GM18861 (cell line): ENCODE measurements around the gene RUNX3.
"Not testable (repeated sequence)": the region's sequence is repeated elsewhere in the genome, so short reads cannot be mapped to it uniquely, and the experiment has no call there.

Experiments
- ATAC-seq: cut with Tn5 transposase; IDR thresholded peaks from one replicate; pipeline ENCODE4 v1.9.1; 2021; ENCODE audit not compliant: unreplicated experiment

RUNX3 gene

DNA sequence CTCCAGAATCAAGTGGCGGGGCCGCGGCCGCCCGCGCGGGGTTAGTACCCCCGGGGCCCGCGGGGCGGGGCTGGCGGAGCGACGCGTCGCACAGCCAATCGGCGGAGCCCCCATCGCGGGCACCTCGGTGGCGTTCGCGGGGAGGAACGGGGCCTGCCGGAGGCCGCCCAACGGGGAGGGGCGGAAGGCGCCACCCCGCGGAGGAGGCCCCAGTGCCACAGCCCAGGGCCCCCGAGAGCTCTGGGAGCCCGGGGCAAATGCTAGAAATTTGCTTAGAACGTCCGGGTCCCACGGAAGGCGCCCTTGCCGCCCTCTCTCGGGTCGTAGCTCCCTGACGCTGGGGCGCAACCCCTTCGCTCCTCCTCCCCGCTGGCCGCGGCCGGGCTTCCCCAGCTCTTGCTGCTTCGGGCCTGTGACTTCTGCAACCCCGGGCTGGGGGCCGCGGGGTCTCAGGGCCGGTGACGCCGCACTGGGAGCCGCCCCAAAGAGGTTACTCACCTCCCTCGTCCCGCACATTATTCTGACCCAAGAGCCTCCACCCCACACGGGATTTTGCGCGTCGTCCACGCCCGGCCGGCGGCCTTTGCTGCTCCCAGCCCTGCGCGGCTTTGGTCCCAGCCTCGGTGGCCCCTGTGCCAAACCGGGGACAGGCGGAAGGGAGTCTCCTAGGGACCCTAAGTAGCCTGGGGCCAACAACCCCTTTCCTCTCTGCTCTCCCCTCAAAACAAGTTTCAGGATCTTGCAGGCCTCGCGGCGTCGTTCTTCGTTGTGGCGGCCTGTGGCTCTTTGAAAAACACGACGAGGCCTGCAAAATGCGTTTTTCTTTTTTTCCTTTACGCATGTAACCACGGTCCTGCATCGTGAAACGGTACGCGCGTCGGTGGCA is at the start of gene RUNX3:
Gene RUNX3, minus strand, starts transcription at position 17 of the 886 bp plus-strand sequence. CDS start 408 bp downstream, outside the sequence.
- ATAC-seq, result peak; percentile 70

DNA sequence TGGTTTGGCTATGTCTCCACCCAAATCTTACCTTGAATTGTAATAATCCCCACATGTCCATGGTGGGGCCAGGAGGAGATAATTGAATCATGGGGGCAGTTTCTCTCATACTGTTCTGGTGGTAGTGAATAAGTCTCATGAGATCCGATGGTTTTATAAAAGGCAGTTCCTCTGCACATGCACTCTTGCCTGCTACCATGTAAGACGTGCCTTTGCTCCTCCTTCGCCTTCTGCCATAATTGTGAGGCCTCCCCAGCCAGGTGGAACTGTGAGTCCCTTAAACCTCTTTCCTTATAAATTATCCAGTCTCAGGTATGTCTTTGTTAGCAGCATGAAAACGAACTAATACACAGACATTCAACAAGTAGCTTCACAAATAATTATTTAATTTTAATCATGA is 49.2 kb upstream of the RUNX3 start:
- not testable (repeated sequence) for ATAC-seq

DNA sequence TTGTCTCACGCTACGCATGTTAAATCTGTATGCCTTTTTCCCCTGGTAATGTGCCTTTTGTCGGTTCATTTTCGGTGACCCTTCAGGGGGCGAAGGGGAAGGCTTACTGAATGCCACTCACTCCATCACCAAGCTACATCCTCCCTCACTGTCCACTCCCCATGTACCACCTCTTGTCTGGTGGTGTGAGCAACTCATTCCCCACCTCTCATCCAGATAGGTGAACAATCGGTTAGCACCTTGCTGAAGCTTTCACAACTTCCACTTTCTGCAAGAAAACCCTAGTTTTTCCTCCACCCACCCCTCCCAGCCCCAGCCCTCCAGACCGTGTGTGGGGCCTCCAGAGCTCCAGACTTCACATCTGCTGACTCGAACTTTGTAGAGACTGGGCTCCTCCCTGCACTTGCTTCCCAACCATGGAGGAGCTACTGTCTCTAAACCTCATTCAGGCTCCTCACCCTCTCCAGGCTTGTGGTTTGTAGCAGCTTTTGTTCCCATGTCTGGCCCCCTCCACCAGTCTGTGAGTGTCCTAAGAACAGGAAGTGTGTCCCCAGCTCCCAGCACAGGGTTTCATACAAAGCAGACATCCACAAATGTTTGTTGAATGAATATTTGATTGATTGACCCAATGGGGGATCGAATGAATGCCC is 48.4 kb upstream of the RUNX3 start:
- no peak for ATAC-seq

DNA sequence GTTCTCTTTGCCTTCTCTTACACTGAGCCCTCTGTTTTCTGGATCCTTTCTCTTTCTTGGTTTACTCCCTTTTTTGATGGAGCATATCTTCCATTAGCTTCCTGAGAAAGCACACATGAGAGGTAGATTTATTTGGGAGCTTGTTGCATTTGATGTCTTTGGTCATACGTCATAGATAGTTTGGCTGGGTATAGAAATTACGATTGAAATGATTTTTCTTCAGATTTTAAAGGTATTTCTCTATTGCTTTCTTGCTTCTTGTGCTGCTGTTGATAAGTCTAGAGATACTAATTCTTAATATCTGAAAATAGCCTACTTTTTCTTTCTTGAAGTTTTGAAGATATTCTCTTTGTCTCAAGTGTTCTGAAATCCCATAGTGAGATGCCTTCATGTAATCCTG is 45.3 kb upstream of the RUNX3 start:
- ATAC-seq, result no peak

DNA sequence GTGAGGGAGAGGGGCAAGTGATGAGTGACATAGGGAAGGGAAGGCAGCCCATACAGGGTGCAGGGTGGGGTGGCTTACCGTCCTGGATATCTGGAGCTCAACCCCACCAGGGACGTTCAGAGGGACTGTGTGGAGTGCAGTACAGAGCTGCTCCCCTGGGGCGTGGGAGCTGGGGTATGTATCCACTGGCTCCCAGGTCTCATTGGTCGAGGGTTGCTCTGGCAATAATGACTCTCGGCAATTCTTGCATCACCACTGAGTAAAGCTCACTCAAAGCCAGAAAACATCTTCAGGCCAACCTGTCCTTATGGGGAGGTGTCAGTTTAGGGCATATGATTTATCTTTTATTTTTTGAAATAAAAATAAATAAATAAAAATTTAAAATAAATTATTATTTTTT is 43.2 kb upstream of the RUNX3 start:
- ATAC-seq, result no peak

DNA sequence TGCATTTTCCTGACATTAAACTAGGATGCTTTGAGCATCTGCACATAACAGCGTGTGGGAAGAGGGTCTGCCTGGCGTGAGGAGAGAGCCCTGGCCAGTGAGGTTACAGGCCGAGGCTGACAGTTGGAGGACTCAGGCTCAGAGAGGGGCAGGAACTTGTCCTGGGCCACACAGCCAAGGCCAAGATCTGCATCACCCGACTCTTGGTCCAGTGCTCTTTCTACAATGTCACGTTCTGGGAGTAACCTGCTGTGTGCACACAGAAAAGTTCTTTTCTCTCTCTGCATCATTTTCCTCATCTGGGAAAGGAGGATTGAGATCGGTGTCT is 42.8 kb upstream of the RUNX3 start:
- no peak for ATAC-seq

DNA sequence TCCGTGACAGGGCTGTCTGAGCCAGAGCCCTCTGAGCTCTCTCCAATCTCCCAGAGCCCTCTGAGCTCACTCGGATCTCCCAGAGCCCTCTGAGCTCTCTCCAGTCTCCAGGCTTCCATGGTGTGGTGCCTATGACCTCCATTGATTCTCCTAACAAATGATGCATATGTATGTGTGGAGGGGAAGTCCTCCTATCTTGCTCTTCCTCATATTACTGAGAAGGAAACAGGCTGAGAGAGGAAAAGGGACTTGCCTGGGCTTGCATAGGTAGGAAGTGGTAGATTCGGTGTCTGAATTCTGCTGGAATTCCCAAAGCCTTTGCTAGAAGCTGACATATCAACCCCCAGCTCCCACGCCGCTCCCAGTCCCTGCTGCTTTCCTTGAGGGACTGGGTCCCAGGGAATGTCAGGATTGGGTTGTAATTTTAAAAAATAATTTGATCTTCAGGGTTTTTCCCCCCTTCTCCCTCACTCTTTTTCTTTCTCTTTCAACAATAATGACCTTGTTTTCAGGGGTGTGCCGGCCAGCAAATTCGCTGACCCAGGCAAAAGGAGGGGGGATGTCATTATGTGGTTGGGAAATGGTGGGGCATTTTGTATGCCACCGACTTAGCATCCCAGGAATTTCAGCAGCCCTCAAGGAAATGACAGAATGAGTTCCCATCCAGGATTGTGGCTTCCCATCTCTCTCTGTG is 42.3 kb upstream of the RUNX3 start:
- ATAC-seq, result no peak

DNA sequence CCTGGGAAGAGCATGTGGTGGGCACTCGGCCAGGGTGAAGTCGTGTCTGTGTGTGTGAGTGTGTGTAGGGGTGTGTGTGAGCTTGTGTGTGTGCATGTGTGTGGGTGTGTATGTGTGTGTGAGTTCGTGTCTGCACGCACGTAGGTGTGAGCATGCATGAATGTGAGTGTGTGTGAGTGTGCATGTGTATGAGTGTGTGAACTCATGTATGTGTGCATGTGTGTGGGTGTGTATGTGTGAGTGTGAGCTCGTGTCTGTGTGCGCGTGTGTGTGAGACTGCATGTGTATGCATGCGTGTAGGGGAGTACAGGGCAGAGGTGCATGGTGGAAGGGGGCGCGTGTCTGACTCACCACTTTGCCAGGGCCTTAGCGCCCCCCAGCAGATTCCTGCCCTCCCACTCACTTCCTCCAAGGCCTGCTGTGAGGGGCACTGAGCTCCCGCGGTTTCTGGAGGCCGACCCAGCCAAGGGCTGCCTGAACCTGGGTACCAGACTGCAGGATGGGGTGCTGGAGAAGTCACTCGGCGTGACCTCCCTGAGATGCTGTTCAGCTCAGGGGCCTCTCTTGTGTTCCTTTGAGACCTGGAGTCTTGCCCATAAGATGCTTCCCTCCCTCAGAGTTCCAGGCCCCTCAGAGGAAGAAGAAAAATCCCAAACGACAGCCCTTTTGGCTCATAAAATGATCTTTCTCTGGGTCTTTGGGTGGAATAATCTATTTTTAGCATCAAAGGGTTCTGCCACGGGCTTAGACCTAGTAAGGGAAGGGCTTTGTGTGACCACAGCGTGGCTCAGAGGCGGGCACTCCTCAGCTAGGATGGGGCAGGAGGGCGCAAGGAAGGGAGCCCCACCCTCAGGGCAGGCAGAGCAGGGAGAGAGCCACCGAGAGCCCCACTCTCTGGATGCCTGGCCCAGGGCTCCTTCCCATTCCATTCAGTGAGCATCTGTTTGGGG is 41.1 kb upstream of the RUNX3 start:
- no peak for ATAC-seq

DNA sequence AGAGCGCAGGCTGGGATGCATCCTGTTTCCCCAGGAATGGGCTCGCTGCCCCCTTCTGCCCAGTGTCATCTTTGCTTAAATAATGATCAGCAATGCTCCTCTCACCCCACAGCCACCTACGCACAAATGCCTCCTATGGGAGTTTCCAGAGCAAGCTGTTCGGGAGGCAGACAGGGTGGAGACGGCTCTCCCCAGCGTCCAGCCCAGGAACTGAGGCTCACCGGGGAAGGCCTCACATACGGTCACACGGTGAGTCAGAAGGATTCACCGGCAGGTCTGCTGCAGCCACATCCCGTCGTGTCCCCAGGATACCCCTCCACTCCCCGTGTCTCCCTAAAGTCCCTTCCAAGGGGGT is 40.3 kb upstream of the RUNX3 start:
- ATAC-seq, result no peak

DNA sequence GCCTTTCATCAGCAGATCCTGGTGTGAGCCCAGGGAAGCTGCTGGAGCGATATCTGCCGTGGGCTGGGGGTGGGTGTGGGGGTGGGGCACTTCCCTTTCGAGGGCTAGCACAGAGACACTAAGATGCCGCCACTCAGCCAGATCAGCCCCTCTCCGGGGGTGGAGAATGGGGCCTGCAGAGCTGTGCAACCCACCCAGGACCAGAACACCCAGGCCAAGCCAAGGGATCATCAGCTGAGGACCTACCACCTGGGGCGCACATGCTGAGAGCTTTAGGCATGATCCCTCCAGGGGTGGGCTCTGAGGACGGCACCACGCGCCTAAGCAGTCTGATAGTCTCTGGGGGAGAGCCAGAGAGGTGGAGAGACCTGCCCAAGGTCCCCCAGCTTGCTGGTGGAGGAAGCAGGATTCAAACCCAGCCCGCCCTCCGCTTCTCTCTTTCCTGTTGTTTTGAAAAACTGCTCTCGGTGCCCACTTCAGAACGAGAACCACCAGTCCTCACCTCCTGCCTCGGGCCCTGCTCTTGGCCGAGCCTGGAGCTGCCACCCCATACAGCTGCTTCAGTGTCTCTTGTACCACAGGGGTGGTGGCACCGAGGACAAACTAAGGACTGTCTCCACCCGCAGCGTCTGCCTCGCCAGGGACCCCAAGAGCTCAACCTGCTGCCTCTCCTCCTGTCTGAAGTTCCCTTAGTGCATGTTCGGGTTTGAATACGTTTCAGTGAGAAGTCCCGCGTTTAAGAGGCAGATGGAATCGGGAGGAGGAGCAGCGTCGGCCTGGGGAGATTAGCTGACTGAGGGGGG is 39.7 kb upstream of the RUNX3 start:
- ATAC-seq, result no peak

DNA sequence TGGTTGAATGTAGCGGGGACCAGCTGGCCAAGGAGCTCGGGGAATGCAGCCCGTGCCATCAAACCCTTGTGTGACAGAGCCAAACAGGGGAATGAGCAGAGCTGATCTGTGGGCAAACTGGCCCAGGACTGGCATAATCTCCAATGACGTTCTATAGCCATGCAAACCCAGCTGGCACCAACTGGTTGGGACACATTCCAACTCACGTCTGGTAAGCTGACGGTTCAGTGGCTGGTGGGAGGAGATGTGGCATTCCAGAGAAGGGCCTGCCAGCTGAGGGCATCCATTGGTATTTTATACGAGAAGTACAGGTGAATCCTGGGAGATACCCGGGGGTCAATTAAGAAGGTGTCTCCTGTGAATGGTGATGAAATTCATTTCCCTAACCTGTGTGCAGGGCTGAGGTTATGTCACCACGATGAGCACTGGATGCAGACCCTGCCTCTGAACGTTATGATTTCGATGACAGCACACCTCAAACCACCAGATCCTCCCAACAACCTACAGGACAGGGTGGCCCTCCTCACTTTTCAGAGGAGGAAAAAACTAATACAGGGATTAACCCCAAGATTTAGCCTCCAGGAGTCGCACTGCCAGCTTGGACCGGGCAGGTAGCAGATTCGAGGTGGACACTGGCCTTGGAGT is 39.0 kb upstream of the RUNX3 start:
- ATAC-seq, result no peak

DNA sequence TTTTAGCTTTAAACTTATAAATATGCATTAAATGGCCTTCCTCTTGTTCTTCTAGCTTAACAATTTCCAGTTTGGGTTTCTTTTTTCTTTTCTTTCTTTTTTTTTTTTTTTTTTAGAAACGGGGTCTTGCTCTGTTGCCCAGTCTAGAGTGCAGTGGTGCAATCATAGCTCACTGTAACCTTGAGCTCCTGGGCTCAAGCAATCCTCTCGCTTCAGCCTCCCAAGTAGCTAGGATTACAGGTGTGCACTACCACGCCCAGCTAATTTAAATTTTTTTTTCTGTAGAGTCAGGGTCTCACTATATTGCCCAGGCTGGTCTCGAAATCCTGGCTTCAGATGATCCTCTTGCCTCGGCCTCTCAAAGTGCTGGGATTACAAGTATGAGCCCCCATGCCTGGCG is 37.9 kb upstream of the RUNX3 start:
- ATAC-seq, result no peak

DNA sequence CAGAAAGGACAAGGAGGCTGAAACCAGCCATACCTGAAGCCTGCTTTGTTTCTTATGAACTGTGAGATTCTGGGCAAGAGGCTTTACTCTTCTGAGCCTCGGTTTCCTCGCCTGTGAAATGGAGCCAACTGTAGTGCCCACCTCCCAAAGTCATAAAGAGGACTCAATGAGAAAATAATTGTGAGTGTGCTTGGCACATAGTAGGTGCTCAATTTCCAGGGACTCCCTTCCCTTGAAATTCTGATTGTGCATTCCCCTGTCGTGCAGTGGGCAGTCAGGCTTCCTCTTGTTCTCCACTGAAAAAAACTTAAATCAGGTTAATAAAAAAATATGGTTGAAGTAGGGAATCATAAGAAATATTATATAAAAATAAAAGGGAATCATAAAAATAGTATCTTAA is 37.5 kb upstream of the RUNX3 start:
- no peak for ATAC-seq

DNA sequence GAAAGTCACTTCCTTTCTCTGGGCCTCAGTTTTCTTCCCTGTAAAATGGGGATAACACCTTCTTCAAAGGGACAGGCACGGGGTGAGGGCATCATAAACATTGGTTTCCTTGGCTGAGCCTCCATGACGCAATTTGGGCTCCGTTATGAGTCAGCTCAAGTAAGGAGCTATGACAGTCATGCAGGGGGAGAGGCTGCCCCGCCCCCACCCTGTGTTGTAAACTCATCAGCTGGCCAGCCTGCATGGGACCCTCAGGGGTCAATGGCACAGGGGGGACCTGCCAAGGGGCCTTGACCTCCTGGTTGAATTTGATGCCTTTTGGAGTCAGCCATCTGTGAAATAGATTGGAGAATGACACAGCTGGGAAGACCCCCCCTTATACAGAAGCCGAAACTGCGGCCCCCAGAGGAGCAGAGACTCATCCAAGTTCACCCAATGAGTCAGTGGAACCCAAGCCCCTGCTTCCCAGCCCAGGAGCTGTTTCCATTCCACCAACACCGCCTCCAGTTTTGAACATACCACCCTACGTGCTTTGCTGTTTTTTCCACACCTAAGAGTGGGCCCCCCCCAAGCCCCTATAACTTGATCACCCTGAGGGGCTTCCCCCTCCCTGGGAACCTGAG is 36.8 kb upstream of the RUNX3 start:
- ATAC-seq, result no peak

DNA sequence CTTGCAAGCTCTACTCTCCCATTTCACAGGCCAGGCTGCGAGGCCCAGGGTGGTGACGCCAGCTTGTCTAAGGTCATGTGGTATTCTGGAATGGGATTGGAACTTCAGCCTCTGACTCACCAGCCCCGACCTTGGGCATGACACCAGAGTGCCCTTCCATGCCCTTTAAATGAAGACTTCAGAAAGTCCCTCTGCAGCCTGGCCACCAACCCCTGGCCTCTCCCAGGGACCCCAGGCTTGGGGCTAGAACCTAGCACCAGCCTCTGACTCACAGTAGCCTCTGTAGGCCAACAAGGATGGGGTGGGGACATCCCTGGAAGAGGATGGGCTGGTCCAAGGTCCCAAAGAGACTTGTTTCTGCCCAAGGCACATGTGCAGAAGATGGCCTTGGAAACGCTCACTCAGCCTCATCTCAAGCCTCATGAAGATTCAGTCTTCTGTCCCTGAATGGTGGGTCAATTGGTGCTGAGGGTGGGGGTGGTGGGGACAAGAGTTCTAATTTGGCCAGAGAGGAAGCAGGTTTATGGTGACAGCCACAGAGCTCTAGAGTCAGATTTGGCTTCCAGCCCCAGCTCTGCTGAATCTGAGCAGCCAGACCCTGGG is 36.1 kb upstream of the RUNX3 start:
- ATAC-seq, result no peak

DNA sequence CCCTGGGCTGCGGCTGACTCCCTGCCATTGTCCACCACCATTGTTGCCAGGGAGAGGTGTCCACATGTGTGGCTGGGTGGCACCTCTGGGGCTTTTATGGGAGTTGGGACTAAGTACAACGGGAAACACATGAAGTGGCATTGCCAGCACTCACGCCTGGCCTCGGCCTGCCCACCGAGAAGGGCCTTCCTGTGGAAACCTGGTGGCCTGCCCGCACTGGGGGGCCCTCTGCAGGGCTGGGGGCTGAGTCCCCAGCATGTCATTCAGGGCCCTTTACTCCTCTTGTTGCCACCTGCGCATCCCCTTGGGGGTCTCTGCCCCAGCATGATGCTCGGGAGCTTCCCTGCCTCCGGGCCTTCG is 35.5 kb upstream of the RUNX3 start:
- ATAC-seq, result no peak

DNA sequence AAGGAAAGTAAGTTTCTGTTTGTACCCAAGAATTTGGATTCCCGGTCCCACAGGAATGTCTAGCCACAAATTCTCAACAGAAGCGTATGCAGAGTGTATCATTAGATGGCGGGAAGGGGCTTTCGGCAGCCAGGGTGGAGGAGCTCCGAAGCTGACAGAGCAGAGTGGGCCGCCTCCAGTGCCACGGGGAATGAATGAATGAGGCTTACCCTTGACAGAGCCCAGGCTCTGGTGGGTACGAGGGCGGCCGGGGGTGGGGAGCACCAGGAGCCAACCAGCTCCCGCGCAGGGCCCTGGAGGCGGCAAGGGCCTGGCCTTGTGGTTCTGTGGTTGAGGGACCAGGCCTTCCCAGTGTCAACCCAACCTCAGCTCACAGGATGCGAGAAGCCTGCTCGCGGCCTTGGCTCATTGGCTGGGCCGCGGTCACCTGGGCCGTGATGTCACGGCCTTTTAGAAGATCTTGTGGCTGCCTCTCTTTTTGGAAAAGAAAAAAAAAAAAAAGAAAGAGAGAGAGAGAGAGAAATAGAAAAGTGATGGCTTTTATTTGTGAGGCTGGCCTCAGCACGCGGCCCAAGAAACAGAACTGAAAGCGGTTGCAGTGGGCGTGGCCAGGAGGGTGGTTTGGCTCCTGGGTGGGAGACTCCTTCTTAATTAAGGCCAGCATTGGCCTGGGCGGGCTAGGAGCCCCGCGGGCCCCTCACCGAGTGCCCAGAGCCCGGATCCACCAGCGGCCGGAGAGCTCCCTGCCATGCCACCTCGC is 34.9 kb upstream of the RUNX3 start:
- ATAC-seq, result peak; percentile 79
